ENCODE data around the gene MAGI1.

MAGI1 gene

GRCh38 chr3:65381496-65382010 lies 657.2 kb downstream of the MAGI1 start:
- DNase-seq = no peak

GRCh38 chr3:65379223-65379622 lies 659.5 kb downstream of the MAGI1 start:
- DNase-seq = no peak

GRCh38 chr3:65377637-65378036 lies 661.1 kb downstream of the MAGI1 start:
- DNase-seq = no peak

GRCh38 chr3:65376426-65376825 lies 662.3 kb downstream of the MAGI1 start:
- DNase-seq = no peak

GRCh38 chr3:65371053-65371452 lies 667.7 kb downstream of the MAGI1 start:
- DNase-seq = no peak

GRCh38 chr3:65368866-65369265 lies 669.9 kb downstream of the MAGI1 start:
- no peak for DNase-seq

GRCh38 chr3:65362688-65363087 lies 676.0 kb downstream of the MAGI1 start:
- DNase-seq = no peak

GRCh38 chr3:65361448-65361847 lies 677.3 kb downstream of the MAGI1 start:
- DNase-seq = no peak

GRCh38 chr3:65356331-65357248 lies 682.1 kb downstream of the MAGI1 start:
- DNase-seq = no peak

- DNase-seq = no peak
These were observed 683.8 kb downstream of the MAGI1 start for GRCh38 chr3:65354880-65355279.

GRCh38 chr3:65352951-65353350 lies 685.8 kb downstream of the MAGI1 start:
- no peak for DNase-seq

GRCh38 chr3:65351753-65352152 lies 687.0 kb downstream of the MAGI1 start:
- no peak for DNase-seq

- DNase-seq = no peak
These were observed 687.8 kb downstream of the MAGI1 start for GRCh38 chr3:65350801-65351476.

GRCh38 chr3:65348398-65348995 lies 690.2 kb downstream of the MAGI1 start:
- DNase-seq = no peak

- DNase-seq = no peak
These were observed 691.6 kb downstream of the MAGI1 start for GRCh38 chr3:65347166-65347565.

- DNase-seq = no peak
These were observed 693.9 kb downstream of the MAGI1 start for GRCh38 chr3:65344846-65345245.

- DNase-seq = no peak
These were observed 694.3 kb downstream of the MAGI1 start for GRCh38 chr3:65344444-65344843.

- DNase-seq = no peak
These were observed 695.0 kb downstream of the MAGI1 start for GRCh38 chr3:65343736-65344135.

- no peak for DNase-seq
These were observed 695.7 kb downstream of the MAGI1 start for GRCh38 chr3:65343026-65343425.

- peak; percentile 65 for DNase-seq
These were observed 696.5 kb downstream of the MAGI1 start for GRCh38 chr3:65342084-65342683.

GRCh38 chr3:65339192-65339740 lies 699.5 kb downstream of the MAGI1 start:
- DNase-seq = no peak

- DNase-seq = no peak
These were observed 700.1 kb downstream of the MAGI1 start for GRCh38 chr3:65338571-65338970.

GRCh38 chr3:65335587-65335986 lies 703.1 kb downstream of the MAGI1 start:
- no peak for DNase-seq
